ENCODE measurements around the gene SASS6.

Gene SASS6

GRCh38 chr1:100132566-100133477 lies at the start of gene SASS6, which contains the start of gene TRMT13:
Gene SASS6 (minus strand): TSS chr1:100132930. CDS start chr1:100132814, 116 bp downstream.
Gene TRMT13 (plus strand): TSS chr1:100133163. CDS start chr1:100133169, 6 bp downstream.
- peak; percentile 98 for FAIRE-seq

DNA sequence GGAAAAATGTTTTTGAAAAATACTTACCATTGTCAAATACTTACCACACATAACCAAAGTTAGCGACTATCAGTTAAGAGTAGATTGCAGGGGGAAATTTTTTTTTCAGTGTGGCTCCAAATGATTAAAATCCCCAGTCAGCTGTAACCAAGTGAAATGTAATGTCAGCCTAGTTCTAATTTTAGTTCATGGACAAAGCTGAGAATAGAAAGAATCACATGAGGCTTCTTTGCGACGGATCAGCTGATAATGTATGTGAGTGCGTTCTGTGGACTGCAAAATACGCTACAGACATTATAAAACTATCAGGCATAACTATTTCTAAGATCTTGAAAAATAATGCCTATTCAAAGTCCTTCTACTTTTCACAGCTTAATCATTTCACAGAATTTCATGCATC lies 45.4 kb upstream of the SASS6 start, which contains the start of gene LRRC39:
TSS of gene LRRC39 (minus strand) at position 166 of the 400 bp plus-strand sequence. CDS start 9,740 bp downstream, outside the sequence.
- FAIRE-seq: no peak

DNA sequence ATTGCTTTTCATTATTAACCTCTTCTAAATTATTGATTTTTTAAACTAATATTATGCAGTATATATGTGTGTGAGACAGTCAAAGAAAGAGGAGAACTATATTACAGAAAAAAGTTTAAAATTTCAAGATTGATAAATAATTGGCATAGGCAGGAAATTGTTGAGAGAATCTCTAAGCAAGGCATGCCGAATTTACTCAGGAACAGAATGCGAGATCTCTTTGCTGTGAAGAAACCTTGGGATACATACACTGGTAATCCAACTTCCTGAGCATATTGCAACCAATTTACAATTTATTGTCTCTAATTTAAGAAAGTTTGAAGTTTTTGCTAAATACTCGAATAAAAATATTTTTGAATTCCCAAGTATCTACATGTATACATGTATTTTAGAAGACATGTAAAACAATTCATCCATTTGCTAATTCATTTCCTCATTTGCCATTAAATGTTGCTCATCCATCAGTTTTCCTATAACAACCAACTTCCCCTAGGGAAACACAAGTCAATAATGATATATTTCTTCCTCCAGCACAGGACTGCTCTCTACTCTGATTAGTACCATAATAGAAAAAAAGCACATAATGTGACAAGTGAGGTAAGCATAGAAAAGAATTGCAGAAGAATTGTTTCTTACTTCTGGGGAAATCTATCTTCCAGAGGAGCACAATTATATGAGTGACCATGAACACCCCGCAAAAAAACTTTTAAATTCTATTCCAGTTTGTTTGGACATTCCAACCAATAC lies 44.7 kb upstream of the SASS6 start:
- FAIRE-seq: no peak

- peak; percentile 27 for FAIRE-seq
Observed at GRCh38 chr1:100168051-100168450, 35.3 kb upstream of the SASS6 start.

GRCh38 chr1:100164702-100165101 lies 32.0 kb upstream of the SASS6 start:
- FAIRE-seq: no peak

DNA sequence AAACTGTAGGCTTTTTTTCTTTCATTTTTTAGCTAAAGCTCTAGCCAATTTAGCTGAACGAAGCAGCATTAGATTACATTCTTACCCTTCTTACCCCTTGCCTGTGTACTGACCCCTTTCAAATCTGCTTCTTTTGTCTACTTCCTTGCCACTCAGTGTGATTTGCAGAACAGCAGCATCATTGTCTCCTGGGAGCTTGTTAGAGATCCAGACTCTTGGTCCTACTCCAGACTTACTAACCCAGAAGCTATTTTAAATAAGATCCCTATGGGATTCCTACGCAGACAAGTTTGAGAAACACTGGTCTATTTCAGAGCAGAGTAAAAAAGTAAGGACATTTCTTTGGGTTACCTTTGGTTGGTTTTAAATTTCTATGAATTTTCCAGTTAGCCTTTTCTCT lies 31.5 kb upstream of the SASS6 start:
- FAIRE-seq: no peak

GRCh38 chr1:100162881-100163280 lies 30.2 kb upstream of the SASS6 start:
- FAIRE-seq: peak; percentile 23

DNA sequence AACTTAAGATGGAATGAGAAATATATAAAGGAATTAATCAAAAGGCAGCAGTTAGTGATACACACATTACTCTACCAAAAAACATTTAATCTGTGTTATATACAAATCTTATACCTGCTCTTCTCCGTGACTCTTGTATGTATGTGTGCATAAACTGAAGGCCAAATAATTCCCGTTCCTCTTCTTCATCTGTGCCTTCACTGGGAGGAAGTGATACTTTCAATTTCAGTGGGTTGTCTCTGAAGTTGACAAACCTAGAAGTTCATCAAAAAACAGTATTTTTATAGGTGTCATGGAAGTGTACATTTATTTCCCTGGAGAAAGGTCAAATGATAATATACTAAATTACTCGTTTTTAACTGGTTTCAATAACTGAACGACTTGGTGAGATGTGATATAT lies 19.5 kb upstream of the SASS6 start:
- no peak for FAIRE-seq

GRCh38 chr1:100151679-100152078 lies 18.9 kb upstream of the SASS6 start:
- FAIRE-seq: no peak

DNA sequence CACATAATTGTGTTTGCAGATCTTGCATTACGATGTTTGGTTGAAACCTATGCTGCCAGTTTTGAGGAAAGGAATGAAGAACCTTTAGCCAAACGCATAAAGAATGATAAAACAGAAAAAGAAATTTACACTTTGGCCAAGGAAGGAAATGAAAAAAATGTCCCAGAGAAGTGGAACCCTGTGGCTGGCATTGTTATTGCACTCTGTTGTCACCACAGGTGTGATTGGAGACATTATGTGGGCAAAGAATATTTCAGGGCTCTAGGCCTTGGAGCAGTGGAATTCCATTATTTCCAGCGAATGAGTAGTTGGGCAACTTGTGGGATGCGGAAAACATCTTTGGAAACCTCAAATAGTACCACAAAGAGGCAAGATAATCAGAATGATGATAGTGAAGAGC lies 15.1 kb upstream of the SASS6 start:
- no peak for FAIRE-seq

DNA sequence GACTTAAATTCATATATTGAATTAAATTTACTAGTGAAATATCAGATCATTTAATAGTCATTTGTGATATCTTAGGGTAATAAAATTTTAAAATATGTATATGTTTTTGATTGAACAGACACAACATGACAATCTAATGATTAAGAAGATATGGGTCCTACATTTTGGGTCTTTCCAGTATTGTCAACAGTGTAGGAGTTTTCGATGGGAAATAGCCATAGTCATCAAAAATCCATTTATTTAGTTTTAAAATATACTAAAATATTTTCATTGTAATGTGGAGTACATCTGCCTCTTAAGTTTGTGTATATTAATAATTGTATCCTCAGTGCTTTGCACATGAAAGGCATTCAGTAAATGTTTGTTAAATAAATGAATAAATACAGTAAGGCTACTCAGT lies 14.2 kb upstream of the SASS6 start:
- FAIRE-seq: no peak

DNA sequence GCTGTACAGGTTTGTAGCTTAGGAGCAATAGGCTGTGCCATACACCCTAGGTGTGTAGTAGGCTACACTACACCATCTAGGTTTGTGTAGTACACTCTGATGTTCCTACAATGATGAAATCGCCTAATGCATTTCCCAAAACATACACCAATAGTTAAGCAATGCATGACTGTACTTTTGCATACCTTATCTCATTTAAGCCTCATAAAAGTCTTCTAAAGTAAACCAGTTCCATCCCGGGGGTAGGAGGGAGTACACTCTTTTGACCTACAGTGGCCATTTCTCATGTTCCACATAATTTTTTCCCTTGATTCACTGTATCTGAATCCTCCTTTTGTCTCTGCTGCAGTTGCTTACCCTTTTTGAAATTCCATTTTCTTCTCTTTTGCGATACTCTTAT lies 12.4 kb upstream of the SASS6 start:
- no peak for FAIRE-seq

DNA sequence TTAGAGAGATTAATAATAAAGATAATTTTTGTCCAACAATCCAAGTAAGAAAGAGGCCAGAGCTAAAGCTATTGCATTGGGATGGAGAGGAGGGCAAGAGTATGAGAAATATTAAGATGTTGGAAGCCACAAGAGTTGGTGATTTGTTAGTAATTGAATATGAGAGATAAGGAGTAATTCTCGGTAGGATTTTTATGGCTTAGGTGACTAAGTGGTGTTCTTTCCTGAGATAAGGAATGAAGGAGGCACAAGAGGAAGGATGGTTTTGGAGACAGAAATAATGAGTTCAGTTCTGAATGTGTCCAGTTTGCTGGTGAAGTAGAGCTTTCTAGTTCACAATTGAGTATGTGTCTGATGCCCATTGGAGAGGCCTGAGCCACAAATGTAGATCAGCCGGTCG lies 9.6 kb upstream of the SASS6 start:
- FAIRE-seq: no peak

DNA sequence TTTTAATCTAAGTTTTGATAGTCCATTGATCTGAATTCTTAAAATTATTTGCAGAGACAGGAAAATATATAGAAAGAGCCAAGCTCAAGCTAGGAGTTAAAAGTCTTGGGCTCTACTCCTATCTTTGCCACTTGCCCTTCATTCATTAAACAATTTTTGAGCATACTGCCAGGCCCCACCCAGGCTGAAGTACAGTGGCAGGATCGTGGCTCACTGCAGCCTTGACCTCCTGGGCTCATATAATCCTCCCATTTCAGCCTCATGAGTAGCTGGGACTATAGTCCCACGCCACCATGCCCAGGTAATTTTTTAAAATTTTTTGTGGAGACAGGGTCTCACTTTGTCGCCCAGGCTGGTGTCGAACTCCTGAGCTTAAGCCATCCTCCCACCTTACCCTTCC lies 8.5 kb upstream of the SASS6 start:
- FAIRE-seq: no peak

DNA sequence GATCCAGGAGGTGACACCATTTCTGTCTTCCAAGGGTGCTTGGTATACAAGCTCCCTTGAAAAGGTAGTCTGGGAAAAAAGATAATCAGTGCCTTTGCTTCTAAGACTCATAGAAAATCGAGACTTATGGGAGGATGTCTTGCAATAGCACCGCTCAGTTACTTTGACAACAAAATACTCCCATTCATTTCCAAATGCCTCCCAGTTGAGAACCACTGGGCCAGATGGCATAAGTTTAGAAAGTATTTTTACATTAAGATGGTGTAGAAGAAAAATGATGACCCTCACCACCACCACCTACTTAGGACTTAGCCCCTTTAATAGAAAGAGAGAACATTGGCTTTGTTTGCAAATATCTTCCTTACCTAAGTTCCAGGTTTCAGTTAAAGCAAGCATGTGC lies 4.9 kb upstream of the SASS6 start:
- no peak for FAIRE-seq

DNA sequence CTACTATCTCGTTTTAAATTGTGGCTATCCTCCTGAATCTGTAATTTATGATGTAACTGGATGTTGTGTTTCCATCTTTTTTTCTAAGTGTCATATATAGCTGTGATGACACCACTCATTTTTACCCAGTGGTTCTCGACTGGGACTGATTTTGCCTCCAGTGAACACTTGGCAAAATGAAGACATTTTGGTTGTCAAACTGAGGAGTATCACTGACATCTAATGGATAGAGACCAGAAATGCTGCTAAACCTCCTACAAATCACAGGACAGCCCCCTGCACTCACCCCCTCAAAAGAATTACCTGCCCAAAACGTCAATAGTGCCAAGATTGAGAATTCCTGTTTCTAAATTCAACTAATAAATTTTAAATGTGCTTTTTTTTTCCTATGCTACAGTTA lies 2.1 kb upstream of the SASS6 start:
- FAIRE-seq: no peak

DNA sequence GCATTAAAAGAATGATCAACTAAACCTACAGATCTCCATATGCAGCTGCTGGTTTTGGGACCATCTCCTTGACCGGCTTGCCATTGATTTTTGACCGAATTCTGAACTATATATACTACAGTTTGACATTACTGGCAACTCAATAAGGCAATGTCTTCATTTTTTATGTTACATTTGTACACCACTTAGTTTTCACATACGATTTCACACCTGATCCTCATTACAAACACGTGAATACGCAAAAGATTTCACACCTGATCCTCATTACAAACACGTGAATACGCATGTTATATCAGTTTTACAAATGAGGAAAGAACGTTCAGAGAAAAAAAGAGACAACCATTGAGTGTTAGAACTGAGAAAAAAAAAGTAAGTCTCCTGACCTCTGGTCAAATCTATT lies 1.1 kb downstream of the SASS6 start:
- no peak for FAIRE-seq

DNA sequence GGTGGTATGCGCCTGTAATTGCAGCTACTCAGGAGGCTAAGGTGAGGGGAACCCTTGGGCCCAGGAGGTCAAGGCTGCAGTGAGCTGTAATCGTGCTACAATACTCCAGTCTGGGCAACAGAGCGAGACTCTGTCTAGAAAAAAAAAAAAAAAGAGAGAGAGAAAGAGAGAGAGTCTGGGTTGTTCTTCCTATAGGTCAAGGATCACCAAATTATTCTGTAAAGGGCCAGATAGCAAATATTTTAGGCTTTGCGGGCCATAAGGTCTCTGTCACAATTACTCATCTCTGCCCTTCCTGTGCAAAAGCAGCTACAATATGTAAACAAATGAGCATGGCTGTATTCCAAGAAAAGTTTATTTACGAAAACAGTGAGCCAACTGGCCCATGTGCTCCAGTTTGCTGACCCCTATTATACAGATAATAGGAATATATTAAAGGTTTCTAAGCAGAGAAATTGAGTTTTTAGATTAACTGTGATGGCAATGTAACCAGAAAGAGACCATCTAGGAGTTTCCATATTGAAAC lies 2.1 kb downstream of the SASS6 start:
- FAIRE-seq: no peak

DNA sequence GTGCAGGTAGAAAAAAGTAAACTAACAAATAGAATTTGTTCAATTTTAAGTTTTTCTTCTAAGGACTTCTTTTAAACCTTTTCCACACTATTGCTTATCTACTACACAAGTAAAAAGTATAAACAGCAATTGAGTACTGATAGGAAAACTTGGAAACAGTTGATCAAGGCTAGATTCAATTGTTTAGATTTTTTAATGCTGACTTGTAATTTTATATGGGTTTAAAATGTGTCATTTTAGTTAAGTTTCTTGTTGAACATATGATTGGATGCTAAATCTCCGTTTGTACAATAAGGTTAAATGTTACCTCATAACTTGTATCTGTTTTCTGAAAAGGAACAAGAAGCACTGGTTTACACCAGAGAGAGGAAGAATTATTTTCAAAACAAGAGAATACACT lies 5.5 kb downstream of the SASS6 start:
- no peak for FAIRE-seq

GRCh38 chr1:100122177-100122576 lies 10.6 kb downstream of the SASS6 start:
- no peak for FAIRE-seq

- no peak for FAIRE-seq
Observed at GRCh38 chr1:100115524-100115923, 17.2 kb downstream of the SASS6 start.

DNA sequence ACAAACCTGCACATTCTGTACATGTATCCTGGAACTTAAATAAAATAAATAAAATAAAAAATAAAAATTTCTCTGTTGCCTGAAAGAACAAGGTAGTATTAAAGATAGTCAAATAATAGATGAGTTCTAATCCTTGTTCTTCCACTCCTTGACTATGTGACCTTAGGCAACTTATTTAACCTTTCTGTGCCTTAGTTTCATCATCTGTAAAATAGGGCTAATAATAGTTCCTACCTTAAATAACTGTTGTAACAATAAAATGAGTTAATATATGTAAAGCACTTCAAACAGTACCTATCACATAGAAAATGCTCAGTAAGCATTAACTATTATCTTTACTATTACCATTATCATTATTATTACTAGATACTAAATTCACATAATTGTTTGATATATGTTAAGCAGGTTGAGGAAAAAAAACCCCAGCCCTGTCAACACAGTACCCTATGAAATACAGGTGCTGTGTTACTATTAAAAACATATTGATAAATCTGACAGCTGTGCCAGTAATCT lies 23.1 kb downstream of the SASS6 start:
- FAIRE-seq: no peak

GRCh38 chr1:100107696-100108095 lies 25.0 kb downstream of the SASS6 start:
- no peak for FAIRE-seq

Measured in G401.6 (cell line).